IPS-18a (cell line): ENCODE measurements around the gene CLEC2A.

ENCODE experiments used
- H3K27ac ChIP-seq: one replicate; pipeline ENCODE4 v1.5.1; 2013; ENCODE audit warnings: low read length
- H3K27me3 ChIP-seq: one replicate; pipeline ENCODE4 v1.6.1; 2013; ENCODE audit warnings: mild to moderate bottlenecking, low read length; ENCODE audit not compliant: control insufficient read depth, insufficient read depth
- H3K36me3 ChIP-seq: one replicate; pipeline ENCODE4 v1.6.1; 2013; ENCODE audit warnings: low read depth, low read length; ENCODE audit not compliant: control insufficient read depth
- H3K4me1 ChIP-seq: one replicate; pipeline ENCODE4 v1.6.1; 2013; ENCODE audit warnings: low read depth, low read length; ENCODE audit not compliant: control insufficient read depth
- H3K4me3 ChIP-seq: one replicate; pipeline ENCODE4 v1.5.1; 2013; ENCODE audit warnings: low read length
- H3K9ac ChIP-seq: one replicate; pipeline ENCODE4 v1.6.1; 2013; ENCODE audit warnings: mild to moderate bottlenecking, low read length, moderate library complexity
- H3K9me3 ChIP-seq: one replicate; pipeline ENCODE4 v1.6.1; 2013; ENCODE audit warnings: low read depth, low read length; ENCODE audit not compliant: control insufficient read depth

Gene CLEC2A

GRCh38 chr12:9931245-9931644 is 925 bp downstream of the CLEC2A start:
- no peaks in the 10 kb centered on the region for H3K27me3 ChIP-seq
- no peaks in the 10 kb centered on the region for H3K9me3 ChIP-seq
- no peaks in the 10 kb centered on the region for H3K36me3 ChIP-seq
- H3K4me3 ChIP-seq, result no peak overlapping the region
- H3K4me1 ChIP-seq, result no peaks in the 10 kb centered on the region
- no peak overlapping the region for H3K9ac ChIP-seq
- no peak overlapping the region for H3K27ac ChIP-seq

GRCh38 chr12:9928607-9929006 is 3.6 kb downstream of the CLEC2A start:
- H3K36me3 ChIP-seq, result no peaks in the 10 kb centered on the region
- no peak overlapping the region for H3K27ac ChIP-seq
- H3K4me1 ChIP-seq, result no peaks in the 10 kb centered on the region
- no peaks in the 10 kb centered on the region for H3K9me3 ChIP-seq
- no peak overlapping the region for H3K4me3 ChIP-seq
- no peak overlapping the region for H3K9ac ChIP-seq
- H3K27me3 ChIP-seq, result no peaks in the 10 kb centered on the region

- Histone ChIP-seq H3K36me3 (no peaks in the 10 kb centered on the region), H3K4me1 (no peaks in the 10 kb centered on the region), H3K27me3 (no peaks in the 10 kb centered on the region), H3K9me3 (no peaks in the 10 kb centered on the region), H3K9ac (no peak overlapping the region), H3K27ac (no peak overlapping the region), H3K4me3 (no peak overlapping the region)
Measured at GRCh38 chr12:9926876-9927275, 5.3 kb downstream of the CLEC2A start.

GRCh38 chr12:9925705-9926393 is 6.3 kb downstream of the CLEC2A start:
- Histone ChIP-seq H3K27me3 (no peaks in the 10 kb centered on the region), H3K4me3 (no peak overlapping the region), H3K9me3 (no peaks in the 10 kb centered on the region), H3K4me1 (no peaks in the 10 kb centered on the region), H3K27ac (no peak overlapping the region), H3K9ac (no peak overlapping the region), H3K36me3 (no peaks in the 10 kb centered on the region)

- Histone ChIP-seq H3K36me3 (no peaks in the 10 kb centered on the region), H3K4me1 (no peaks in the 10 kb centered on the region), H3K9ac (no peak overlapping the region), H3K27ac (no peak overlapping the region), H3K9me3 (no peaks in the 10 kb centered on the region), H3K27me3 (no peaks in the 10 kb centered on the region), H3K4me3 (no peak overlapping the region)
Measured at GRCh38 chr12:9922429-9922828, 9.7 kb downstream of the CLEC2A start.

- Histone ChIP-seq H3K4me3 (no peak overlapping the region), H3K9ac (no peak overlapping the region), H3K4me1 (no peaks in the 10 kb centered on the region), H3K36me3 (no peaks in the 10 kb centered on the region), H3K27ac (no peak overlapping the region), H3K9me3 (no peaks in the 10 kb centered on the region), H3K27me3 (no peaks in the 10 kb centered on the region)
Measured at GRCh38 chr12:9920451-9920850, 11.7 kb downstream of the CLEC2A start.

- no peak overlapping the region for H3K27ac ChIP-seq
- no peaks in the 10 kb centered on the region for H3K9me3 ChIP-seq
- no peaks in the 10 kb centered on the region for H3K4me1 ChIP-seq
- H3K4me3 ChIP-seq, result no peak overlapping the region
- H3K36me3 ChIP-seq, result no peaks in the 10 kb centered on the region
- H3K9ac ChIP-seq, result no peak overlapping the region
- H3K27me3 ChIP-seq, result no peaks in the 10 kb centered on the region
Measured at GRCh38 chr12:9919443-9919842, 12.7 kb downstream of the CLEC2A start.

- H3K36me3 ChIP-seq, result no peaks in the 10 kb centered on the region
- no peak overlapping the region for H3K27ac ChIP-seq
- H3K9me3 ChIP-seq, result peaks cover 19% of the 10 kb centered on the region
- no peak overlapping the region for H3K9ac ChIP-seq
- no peak overlapping the region for H3K4me3 ChIP-seq
- H3K4me1 ChIP-seq, result no peaks in the 10 kb centered on the region
- no peaks in the 10 kb centered on the region for H3K27me3 ChIP-seq
Measured at GRCh38 chr12:9911708-9912107, 20.5 kb downstream of the CLEC2A start.

- Histone ChIP-seq H3K9me3 (peaks cover 19% of the 10 kb centered on the region), H3K27ac (no peak overlapping the region), H3K4me3 (no peak overlapping the region), H3K9ac (no peak overlapping the region), H3K27me3 (no peaks in the 10 kb centered on the region), H3K4me1 (no peaks in the 10 kb centered on the region), H3K36me3 (no peaks in the 10 kb centered on the region)
Measured at GRCh38 chr12:9910716-9911421, 21.3 kb downstream of the CLEC2A start.

GRCh38 chr12:9909724-9910123 is 22.4 kb downstream of the CLEC2A start:
- H3K4me3 ChIP-seq, result no peak overlapping the region
- H3K36me3 ChIP-seq, result no peaks in the 10 kb centered on the region

GRCh38 chr12:9908350-9908749 is 23.8 kb downstream of the CLEC2A start:
- H3K4me1 ChIP-seq, result no peaks in the 10 kb centered on the region
- no peak overlapping the region for H3K4me3 ChIP-seq
- no peaks in the 10 kb centered on the region for H3K36me3 ChIP-seq
- H3K9me3 ChIP-seq, result peaks cover 19% of the 10 kb centered on the region
- H3K9ac ChIP-seq, result no peak overlapping the region
- no peak overlapping the region for H3K27ac ChIP-seq
- H3K27me3 ChIP-seq, result no peaks in the 10 kb centered on the region

More at GRCh38 chr12:9909724-9910123, 22.4 kb downstream of the CLEC2A start:
- no peaks in the 10 kb centered on the region for H3K4me1 ChIP-seq
- peaks cover 19% of the 10 kb centered on the region for H3K9me3 ChIP-seq
- no peak overlapping the region for H3K9ac ChIP-seq
- no peak overlapping the region for H3K27ac ChIP-seq
- H3K27me3 ChIP-seq, result no peaks in the 10 kb centered on the region

- Histone ChIP-seq H3K36me3 (no peaks in the 10 kb centered on the region), H3K4me1 (no peaks in the 10 kb centered on the region), H3K27ac (no peak overlapping the region), H3K9me3 (peaks cover 21% of the 10 kb centered on the region), H3K9ac (no peak overlapping the region), H3K27me3 (no peaks in the 10 kb centered on the region), H3K4me3 (no peak overlapping the region)
Measured at GRCh38 chr12:9907769-9908168, 24.4 kb downstream of the CLEC2A start.
